Hepatocyte (in vitro differentiated cells): ENCODE measurements around the gene IGFL2. TPM values are rescaled to one million over a fixed set of nuclear protein-coding genes. Genes with fewer than 3 reads are reported as not detected.

Experiments
- DNase-seq: peaks from one replicate; pipeline ENCODE4 v3.0.0-alpha.2; 2016; ENCODE audit warnings: low spot score
- H2AFZ ChIP-seq: fragments of 200-600 bp; sonication (generic); 2 replicates; pipeline ENCODE4 v1.6.0; 2016; ENCODE audit warnings: antibody characterized with exemption, mild to moderate bottlenecking
- H3K27ac ChIP-seq: fragments of 200-600 bp; sonication (generic); 2 replicates; pipeline ENCODE4 v1.5.1; 2016; ENCODE audit warnings: mild to moderate bottlenecking
- H3K27me3 ChIP-seq: fragments of 200-600 bp; sonication (generic); 2 replicates; pipeline ENCODE4 v1.6.1; 2016
- H3K36me3 ChIP-seq: fragments of 200-600 bp; sonication (generic); replicated peaks from 2 replicates; pipeline ENCODE4 v1.5.1; 2016; ENCODE audit warnings: low read depth; ENCODE audit not compliant: insufficient read depth
- H3K4me1 ChIP-seq: fragments of 200-600 bp; sonication (generic); 2 replicates; pipeline ENCODE4 v1.5.1; 2016; ENCODE audit warnings: mild to moderate bottlenecking, moderate library complexity; ENCODE audit not compliant: insufficient read depth
- H3K4me2 ChIP-seq: fragments of 200-600 bp; sonication (generic); 2 replicates; pipeline ENCODE4 v1.6.0; 2016
- H3K4me3 ChIP-seq: fragments of 200-600 bp; sonication (generic); 2 replicates; pipeline ENCODE4 v1.5.1; 2016; ENCODE audit warnings: mild to moderate bottlenecking
- H3K79me2 ChIP-seq: fragments of 200-600 bp; sonication (generic); 2 replicates; pipeline ENCODE4 v1.6.0; 2017; ENCODE audit warnings: mild to moderate bottlenecking
- H3K9me2 ChIP-seq: fragments of 200-600 bp; sonication (generic); replicated peaks from 2 replicates; pipeline ENCODE4 v1.6.0; 2017; ENCODE audit warnings: mild to moderate bottlenecking; ENCODE audit not compliant: insufficient read depth
- H3K9me3 ChIP-seq: fragments of 200-600 bp; sonication (generic); 2 replicates; pipeline ENCODE4 v1.5.1; 2016; ENCODE audit warnings: low read depth, mild to moderate bottlenecking
- H4K20me1 ChIP-seq: fragments of 200-600 bp; sonication (generic); 2 replicates; pipeline ENCODE4 v1.6.0; 2016; ENCODE audit warnings: mild to moderate bottlenecking; ENCODE audit not compliant: insufficient read depth, poor library complexity, severe bottlenecking
- CTCF ChIP-seq: fragments of 200-600 bp; sonication (generic); IDR thresholded peaks from 2 replicates; pipeline ENCODE4 v1.5.1; 2016; ENCODE audit warnings: antibody characterized with exemption, mild to moderate bottlenecking; ENCODE audit not compliant: poor library complexity
- EZH2 ChIP-seq: fragments of 200-600 bp; sonication (generic); IDR thresholded peaks from 2 replicates; pipeline ENCODE4 v1.6.1; 2016; ENCODE audit warnings: antibody characterized with exemption, mild to moderate bottlenecking, borderline replicate concordance
- EZH2phosphoT487 ChIP-seq: fragments of 200-600 bp; sonication (generic); IDR thresholded peaks from one replicate; pipeline ENCODE4 v1.6.1; 2018; ENCODE audit warnings: antibody characterized with exemption, mild to moderate bottlenecking, low read depth, moderate library complexity; ENCODE audit not compliant: unreplicated experiment, severe bottlenecking
- WGBS: methylation state at CpG from one replicate; pipeline ENCODE4 v1.1.6; 2016; ENCODE audit warnings: low lambda C conversion rate; ENCODE audit errors: missing lambda C conversion rate; 5-methylcytosine and 5-hydroxymethylcytosine counted together
- polyA plus RNA-seq: library from polyadenylated mRNA; unstranded; fragments of >200 nt; fragmentation: Nextera tagmentation; extraction: Ambion mirVana; gene quantifications from 2 replicates; pipeline ENCODE4 v1.2.1, GENCODE V29; 2016
- total RNA-seq: library from RNA; depleted of rRNA; stranded (reverse); fragments of >200 nt; gene quantifications from 2 replicates; pipeline ENCODE4 v1.2.3, GENCODE V29; 2014

IGFL2 gene
- total and polyA plus RNA-seq, 2 experiments from 2014 or later = 15.2 to 22.9 TPM

DNA sequence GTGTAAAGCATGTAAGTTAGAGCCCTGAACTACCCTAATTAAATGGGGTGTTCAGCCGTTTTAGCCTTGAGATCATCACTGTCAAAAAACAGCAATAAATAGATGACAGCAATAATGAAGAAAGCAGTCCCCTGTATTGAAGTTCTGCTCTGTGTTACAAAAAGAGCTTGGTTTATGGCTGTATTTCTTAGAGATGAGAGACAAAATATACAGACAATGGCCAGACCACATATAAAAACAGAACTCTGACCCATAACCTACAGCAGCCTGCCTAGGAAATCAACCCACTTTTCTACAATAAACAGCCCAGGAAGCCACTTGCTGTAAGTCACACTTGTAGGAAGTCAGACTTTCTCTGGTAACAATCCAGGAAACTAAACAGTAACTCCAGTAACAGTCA is 34.3 kb upstream of the IGFL2 start:
- H3K9me3 ChIP-seq = no peaks in the 10 kb centered on the region
- no peak overlapping the region for H3K4me3 ChIP-seq
- no peak overlapping the region for H3K27ac ChIP-seq
- peaks cover 8% of the 10 kb centered on the region for H3K4me1 ChIP-seq
- H3K36me3 ChIP-seq = no peaks in the 10 kb centered on the region
- 25% methylated on average over 1 of the region's 1 CpG for WGBS
- no peak overlapping the region for H2AFZ ChIP-seq
- TF ChIP-seq EZH2 = no peak
- no peak for TF ChIP-seq CTCF
- TF ChIP-seq EZH2phosphoT487 = no peak
- H3K79me2 ChIP-seq = no peaks in the 10 kb centered on the region
- DNase-seq = no peak
- H3K27me3 ChIP-seq = peaks cover 8% of the 10 kb centered on the region
- no peak overlapping the region for H3K4me2 ChIP-seq
- H3K9me2 ChIP-seq = no peaks in the 10 kb centered on the region
- no peaks in the 10 kb centered on the region for H4K20me1 ChIP-seq

DNA sequence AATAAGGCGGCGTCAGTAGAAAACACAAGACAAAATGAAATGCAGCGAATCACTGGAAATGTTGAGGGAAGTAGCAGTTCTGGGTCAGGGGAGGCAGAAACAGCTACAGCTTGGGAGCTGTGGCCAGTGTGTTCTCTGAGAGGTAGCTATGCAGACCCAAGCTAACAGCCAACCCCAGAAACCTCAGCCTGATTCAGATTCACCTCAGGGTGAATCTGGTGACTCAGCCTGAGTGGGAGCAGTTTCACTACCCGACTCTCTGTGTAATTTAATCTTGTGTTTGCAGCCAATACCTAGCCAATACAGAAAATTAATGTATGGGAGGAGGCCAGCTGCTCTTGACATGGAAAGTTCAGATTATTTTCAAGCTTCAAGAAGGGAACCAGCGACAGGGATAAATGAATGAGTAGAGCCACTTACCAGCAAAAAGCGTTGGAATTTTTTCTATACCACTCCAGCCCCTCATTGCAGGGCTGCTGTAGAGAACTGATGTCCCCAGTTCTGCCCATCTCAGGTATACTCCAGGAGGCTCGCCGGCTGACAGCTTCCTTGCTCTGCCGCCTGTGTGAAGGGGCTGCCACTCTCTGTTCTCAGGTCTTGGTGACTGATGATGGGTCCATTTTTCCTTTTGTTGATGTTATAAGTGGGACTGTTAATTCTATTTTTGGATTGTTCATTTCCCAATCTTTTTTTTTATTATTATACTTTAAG is 32.5 kb upstream of the IGFL2 start:
- TF ChIP-seq EZH2 (no peak), CTCF (no peak), EZH2phosphoT487 (no peak)
- peaks cover 8% of the 10 kb centered on the region for H3K27me3 ChIP-seq
- H3K4me2 ChIP-seq = peak overlapping the region; percentile 23
- no peaks in the 10 kb centered on the region for H4K20me1 ChIP-seq
- H3K9me3 ChIP-seq = no peaks in the 10 kb centered on the region
- 78% methylated on average over 9 of the region's 9 CpGs for WGBS
- no peaks in the 10 kb centered on the region for H3K79me2 ChIP-seq
- peaks cover 8% of the 10 kb centered on the region for H3K4me1 ChIP-seq
- no peak overlapping the region for H3K4me3 ChIP-seq
- H3K36me3 ChIP-seq = no peaks in the 10 kb centered on the region
- DNase-seq = peak; percentile 27
- no peak overlapping the region for H2AFZ ChIP-seq
- H3K9me2 ChIP-seq = no peaks in the 10 kb centered on the region
- H3K27ac ChIP-seq = peak overlapping the region; percentile 34

GRCh38 chr19:46116121-46116520 is 31.9 kb upstream of the IGFL2 start:
- WGBS = 69% methylated on average over 3 of the region's 3 CpGs
- no peaks in the 10 kb centered on the region for H3K9me2 ChIP-seq
- H3K36me3 ChIP-seq = no peaks in the 10 kb centered on the region
- peak overlapping the region; percentile 23 for H3K4me2 ChIP-seq
- no peaks in the 10 kb centered on the region for H3K9me3 ChIP-seq
- H3K4me1 ChIP-seq = peaks cover 8% of the 10 kb centered on the region
- H3K27ac ChIP-seq = peak overlapping the region; percentile 23
- no peak for DNase-seq
- H4K20me1 ChIP-seq = no peaks in the 10 kb centered on the region
- no peak overlapping the region for H3K4me3 ChIP-seq
- H2AFZ ChIP-seq = no peak overlapping the region
- peaks cover 7% of the 10 kb centered on the region for H3K27me3 ChIP-seq
- no peaks in the 10 kb centered on the region for H3K79me2 ChIP-seq
- TF ChIP-seq EZH2phosphoT487 (no peak), CTCF (no peak), EZH2 (no peak)
